IMR-90 (cell line): Measurements from ENCODE around the gene GP1BA. TPM values are rescaled to one million over a fixed set of nuclear protein-coding genes. Genes with fewer than 3 reads are reported as not detected.

Experiments
- ATAC-seq: fragments of 200-7000 bp; cut with Tn5 transposase; 2 replicates; pipeline ENCODE4 v1.9.1; 2020; ENCODE audit warnings: low read depth, mild to moderate bottlenecking, moderate library complexity
- BruUV-seq: library from RNA; stranded (reverse); fragments of 400-500 nt; replicated peaks from 2 replicates; lab custom pipeline; 2021; lab: Mats Ljungman, UMichigan
- CTCF ChIA-PET: fragments of 300-600 bp; formaldehyde crosslinking; extraction: SDS; loops from one replicate; lab custom pipeline; 2021; ENCODE audit warnings: antibody characterized with exemption; lab: Yijun Ruan, JAX
- POLR2A ChIA-PET: fragments of 300-600 bp; sonication (Branson Sonifier 250); formaldehyde crosslinking; loops from one replicate; lab custom pipeline; 2022; ENCODE audit warnings: antibody characterized with exemption; ENCODE audit not compliant: unreplicated experiment; lab: Charles Lee
- DNase-seq: peaks from one replicate; pipeline ENCODE4 v3.0.0; 2013
- H2AFZ ChIP-seq: replicated peaks from 2 replicates; pipeline ENCODE3; 2013; ENCODE audit warnings: low read length, mild to moderate bottlenecking; ENCODE audit not compliant: poor library complexity
- H2AK5ac ChIP-seq: 2 replicates; pipeline ENCODE4 v1.6.1; 2013; ENCODE audit warnings: low read depth, low read length, inconsistent platforms
- H2AK9ac ChIP-seq: replicated peaks from 2 replicates; pipeline ENCODE3; 2013; ENCODE audit warnings: mild to moderate bottlenecking, low read depth, low read length, moderate library complexity; ENCODE audit not compliant: poor library complexity
- H2BK120ac ChIP-seq: 2 replicates; pipeline ENCODE4 v1.6.1; 2013; ENCODE audit warnings: low read depth, low read length, inconsistent platforms
- H2BK15ac ChIP-seq: 3 replicates; pipeline ENCODE4 v1.6.1; 2013; ENCODE audit warnings: low read depth, low read length, inconsistent platforms
- H2BK20ac ChIP-seq: 2 replicates; pipeline ENCODE4 v1.6.1; 2013; ENCODE audit warnings: low read depth, mild to moderate bottlenecking, inconsistent platforms, low read length, moderate library complexity
- H2BK5ac ChIP-seq: 2 replicates; pipeline ENCODE4 v1.6.1; 2013; ENCODE audit warnings: mild to moderate bottlenecking, low read depth, low read length, inconsistent platforms; ENCODE audit not compliant: poor library complexity, severe bottlenecking
- H3K14ac ChIP-seq: replicated peaks from 2 replicates; pipeline ENCODE4 v1.6.1; 2013; ENCODE audit warnings: low read depth, low read length, inconsistent platforms
- H3K18ac ChIP-seq: 2 replicates; pipeline ENCODE4 v1.6.1; 2013; ENCODE audit warnings: low read depth, low read length, control low read depth
- H3K23ac ChIP-seq: 2 replicates; pipeline ENCODE4 v1.6.1; 2013; ENCODE audit warnings: low read depth, low read length, inconsistent platforms
- H3K27ac ChIP-seq: 2 replicates; pipeline ENCODE4 v1.5.1; 2013; ENCODE audit warnings: mild to moderate bottlenecking, control low read depth, low read length; ENCODE audit not compliant: insufficient read depth
- H3K27me3 ChIP-seq: 2 replicates; pipeline ENCODE4 v1.6.1; 2013; ENCODE audit warnings: low read length; ENCODE audit not compliant: control insufficient read depth, insufficient read depth
- H3K36me3 ChIP-seq: 2 replicates; pipeline ENCODE4 v1.6.1; 2013; ENCODE audit warnings: low read length, mixed read lengths; ENCODE audit not compliant: control insufficient read depth, insufficient read depth
- H3K4ac ChIP-seq: 2 replicates; pipeline ENCODE4 v1.6.1; 2013; ENCODE audit warnings: low read depth, low read length, inconsistent platforms
- H3K4me1 ChIP-seq: 2 replicates; pipeline ENCODE4 v1.6.1; 2013; ENCODE audit warnings: low read length, mixed read lengths; ENCODE audit not compliant: control insufficient read depth, insufficient read depth
- H3K4me2 ChIP-seq: 2 replicates; pipeline ENCODE4 v1.6.1; 2013; ENCODE audit warnings: low read depth, mild to moderate bottlenecking, control low read depth, low read length, moderate library complexity
- H3K4me3 ChIP-seq: 2 replicates; pipeline ENCODE4 v1.5.1; 2013; ENCODE audit warnings: low read depth, mild to moderate bottlenecking, control low read depth, low read length, moderate library complexity; ENCODE audit not compliant: insufficient read depth
- H3K56ac ChIP-seq: 2 replicates; pipeline ENCODE4 v1.6.1; 2013; ENCODE audit warnings: low read length, inconsistent platforms; ENCODE audit not compliant: insufficient read depth; ENCODE audit errors: extremely low read depth
- H3K79me1 ChIP-seq, 2 experiments: 2 replicates each; pipeline ENCODE4 v1.6.1; 2013; ENCODE audit warnings: low read length in 2 of 2, inconsistent platforms in 1 of 2, low read depth in 1 of 2
- H3K9ac ChIP-seq: 2 replicates; pipeline ENCODE4 v1.6.1; 2013; ENCODE audit warnings: low read depth, low read length, control low read depth
- H3K9me1 ChIP-seq: 2 replicates; pipeline ENCODE4 v1.6.1; 2013; ENCODE audit warnings: low read length, inconsistent platforms; ENCODE audit not compliant: insufficient read depth
- H3K9me3 ChIP-seq: 2 replicates; pipeline ENCODE4 v1.6.1; 2013; ENCODE audit warnings: low read length; ENCODE audit not compliant: control insufficient read depth, insufficient read depth
- H4K20me1 ChIP-seq: 2 replicates; pipeline ENCODE4 v1.6.1; 2013; ENCODE audit warnings: low read length, inconsistent platforms; ENCODE audit not compliant: insufficient read depth
- H4K5ac ChIP-seq: 2 replicates; pipeline ENCODE4 v1.6.1; 2013; ENCODE audit warnings: mild to moderate bottlenecking, low read depth, low read length, control low read depth
- H4K8ac ChIP-seq, 2 experiments: 2 replicates each; pipeline ENCODE4 v1.6.1; 2013; ENCODE audit warnings: low read depth in 2 of 2, low read length in 2 of 2, control low read depth in 1 of 2, inconsistent platforms in 1 of 2
- H4K91ac ChIP-seq: 2 replicates; pipeline ENCODE4 v1.6.1; 2013; ENCODE audit warnings: low read depth, low read length, inconsistent platforms; ENCODE audit not compliant: insufficient read depth
- BHLHE40 ChIP-seq: fragments of 150-350 bp; IDR thresholded peaks from 2 replicates; pipeline ENCODE4 v1.6.1; 2016; ENCODE audit warnings: mild to moderate bottlenecking, low read depth, low read length
- CEBPB ChIP-seq: IDR thresholded peaks from 2 replicates; pipeline ENCODE4 v1.6.1; 2012; ENCODE audit warnings: low read depth, low read length, improper control_type of control experiment
- CHD1 ChIP-seq: IDR thresholded peaks from 2 replicates; pipeline ENCODE4 v1.6.1; 2012; ENCODE audit warnings: low read depth, low read length, improper control_type of control experiment
- MAZ ChIP-seq: IDR thresholded peaks from 2 replicates; pipeline ENCODE4 v1.6.1; 2012; ENCODE audit warnings: low read depth, mild to moderate bottlenecking, low read length, improper control_type of control experiment, moderate library complexity, borderline replicate concordance
- MXI1 ChIP-seq: IDR thresholded peaks from 2 replicates; pipeline ENCODE4 v1.6.1; 2012; ENCODE audit warnings: low read depth, mild to moderate bottlenecking, low read length, moderate library complexity, borderline replicate concordance
- NFE2L2 ChIP-seq: fragments of 150-350 bp; IDR thresholded peaks from 2 replicates; pipeline ENCODE4 v1.6.1; 2016; ENCODE audit warnings: low read depth, mild to moderate bottlenecking, low read length
- RFX5 ChIP-seq: IDR thresholded peaks from 2 replicates; pipeline ENCODE4 v1.8.0; 2012; ENCODE audit warnings: low read depth, mild to moderate bottlenecking, low read length, moderate library complexity
- SMC3 ChIP-seq: fragments of 150-350 bp; IDR thresholded peaks from 2 replicates; pipeline ENCODE4 v1.6.1; 2016; ENCODE audit warnings: low read depth, mild to moderate bottlenecking, antibody characterized with exemption, low read length, moderate library complexity
- WGBS, 2 experiments: methylation state at CpG; one replicate each; pipeline versions ENCODE4 v1.1.5 to v1.1.7; 2013; ENCODE audit warnings: missing lambda C conversion rate in 2 of 2; ENCODE audit not compliant: insufficient read length in 1 of 2; ENCODE audit errors: extremely low coverage in 2 of 2; 5-methylcytosine and 5-hydroxymethylcytosine counted together
- dilution Hi-C: fragments of 300-500 bp; cut with HindIII; formaldehyde crosslinking; loops from one replicate; pipeline ENCODE4 v1.14.3; 2018; ENCODE audit warnings: low sequenced_read_pairs; ENCODE audit not compliant: unreplicated experiment
- in situ Hi-C: fragments of 300-500 bp; cut with MboI; formaldehyde crosslinking; loops from 3 replicates; pipeline ENCODE4 v1.14.3; 2019; ENCODE audit warnings: low sequenced_read_pairs, inconsistent platforms, mixed read lengths
- intact Hi-C: fragments of 100-400 bp; cut with micrococcal nuclease; formaldehyde crosslinking; loops from 2 replicates; pipeline ENCODE4 v1.10.0; 2022
- polyA plus RNA-seq, 3 experiments: library from polyadenylated mRNA; depleted of rRNA; stranded (reverse); fragments of >200 nt; gene quantifications; 2 replicates each; pipeline ENCODE4 v1.2.3, GENCODE V29; 2012; ENCODE audit warnings: low replicate concordance in 1 of 3
- total RNA-seq: library from RNA; depleted of rRNA; stranded (reverse); fragments of >200 nt; gene quantifications from 2 replicates; pipeline ENCODE4 v1.2.3, GENCODE V29; 2012
- TF ChIP-seq, protein P1 (sequence below): fragments of 150-350 bp; IDR thresholded peaks from 2 replicates; pipeline ENCODE4 v1.6.1; 2017; ENCODE audit warnings: mild to moderate bottlenecking, antibody characterized with exemption, low read length, low read depth
- TF ChIP-seq, protein P2 (sequence below): fragments of 150-350 bp; IDR thresholded peaks from 2 replicates; pipeline ENCODE4 v1.6.1; 2016; ENCODE audit warnings: low read depth, mild to moderate bottlenecking, low read length, moderate library complexity, borderline replicate concordance

Gene GP1BA
- total and polyA plus RNA-seq, 2 of the 4 experiments (the other 2 are of a cell fraction) = not detected

DNA sequence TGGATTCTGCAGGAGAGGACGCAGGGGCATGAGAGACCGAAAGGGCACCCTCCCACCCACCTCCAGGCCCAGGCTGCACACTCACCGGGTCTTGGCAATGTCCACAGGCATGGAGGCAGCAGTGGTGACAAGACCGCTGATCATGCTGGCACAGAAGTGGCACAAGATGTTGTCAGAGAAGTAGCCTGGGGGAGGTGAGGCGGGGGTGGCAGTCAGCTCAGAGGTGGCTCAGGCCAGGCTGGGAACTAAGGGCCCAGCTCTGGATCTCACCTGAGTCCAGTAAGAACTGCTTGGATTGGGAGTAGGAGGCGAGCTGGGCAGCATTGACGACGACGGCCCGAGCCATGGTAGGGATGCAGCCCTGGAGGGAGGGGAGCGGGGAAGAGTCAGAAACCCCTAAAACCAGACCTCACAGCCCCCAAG lies 6.0 kb downstream of the GP1BA start:
- H3K4ac ChIP-seq = no peak overlapping the region
- H3K23ac ChIP-seq = no peak overlapping the region
- H2AK5ac ChIP-seq = no peak overlapping the region
- H4K8ac ChIP-seq = no peak overlapping the region
- H2BK5ac ChIP-seq = no peak overlapping the region
- no peak overlapping the region for H3K27ac ChIP-seq
- DNase-seq (no peak), ATAC-seq (no peak)
- H3K36me3 ChIP-seq = peaks cover 26% of the 10 kb centered on the region
- ChIA-PET CTCF (no interaction called here), POLR2A (no interaction called here)
- TF ChIP-seq RFX5 (no peak), CHD1 (no peak), MXI1 (no peak), SMC3 (no peak), CEBPB (no peak), MAZ (no peak), BHLHE40 (no peak), NFE2L2 (no peak)
- TF ChIP-seq, protein P1, sequence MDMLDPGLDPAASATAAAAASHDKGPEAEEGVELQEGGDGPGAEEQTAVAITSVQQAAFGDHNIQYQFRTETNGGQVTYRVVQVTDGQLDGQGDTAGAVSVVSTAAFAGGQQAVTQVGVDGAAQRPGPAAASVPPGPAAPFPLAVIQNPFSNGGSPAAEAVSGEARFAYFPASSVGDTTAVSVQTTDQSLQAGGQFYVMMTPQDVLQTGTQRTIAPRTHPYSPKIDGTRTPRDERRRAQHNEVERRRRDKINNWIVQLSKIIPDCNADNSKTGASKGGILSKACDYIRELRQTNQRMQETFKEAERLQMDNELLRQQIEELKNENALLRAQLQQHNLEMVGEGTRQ = no peak
- TF ChIP-seq, protein P2, sequence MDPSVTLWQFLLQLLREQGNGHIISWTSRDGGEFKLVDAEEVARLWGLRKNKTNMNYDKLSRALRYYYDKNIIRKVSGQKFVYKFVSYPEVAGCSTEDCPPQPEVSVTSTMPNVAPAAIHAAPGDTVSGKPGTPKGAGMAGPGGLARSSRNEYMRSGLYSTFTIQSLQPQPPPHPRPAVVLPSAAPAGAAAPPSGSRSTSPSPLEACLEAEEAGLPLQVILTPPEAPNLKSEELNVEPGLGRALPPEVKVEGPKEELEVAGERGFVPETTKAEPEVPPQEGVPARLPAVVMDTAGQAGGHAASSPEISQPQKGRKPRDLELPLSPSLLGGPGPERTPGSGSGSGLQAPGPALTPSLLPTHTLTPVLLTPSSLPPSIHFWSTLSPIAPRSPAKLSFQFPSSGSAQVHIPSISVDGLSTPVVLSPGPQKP = no peak
- no peak overlapping the region for H4K91ac ChIP-seq
- BruUV-seq = no TSS peak
- H3K4me1 ChIP-seq = peaks cover 14% of the 10 kb centered on the region
- H3K4me3 ChIP-seq = no peak overlapping the region
- dilution Hi-C loops (no loop called here), in situ Hi-C loops (no loop called here), intact Hi-C loops (no loop called here)
- H2AK9ac ChIP-seq = no peak overlapping the region
- no peak overlapping the region for H2BK120ac ChIP-seq
- peaks cover 17% of the 10 kb centered on the region for H3K9me1 ChIP-seq
- WGBS, 2 experiments = no CpG with 5 or more reads among the region's 11 CpGs
- H3K9ac ChIP-seq = no peak overlapping the region
- H3K27me3 ChIP-seq = no peaks in the 10 kb centered on the region
- H3K9me3 ChIP-seq = no peaks in the 10 kb centered on the region
- no peak overlapping the region for H3K14ac ChIP-seq
- H4K20me1 ChIP-seq = peaks cover 19% of the 10 kb centered on the region; the same call in 1 of the 2 replicates
- no peak overlapping the region for H2AFZ ChIP-seq
- no peak overlapping the region; the same call in 1 of the 2 replicates for H3K4me2 ChIP-seq
- no peak overlapping the region for H3K18ac ChIP-seq
- H3K79me1 ChIP-seq = peaks cover 17 to 42% of the 10 kb centered on the region in 2 experiments; a peak in 3 of 4 replicates
- H2BK15ac ChIP-seq = no peak overlapping the region
- H3K56ac ChIP-seq = no peak overlapping the region
- H2BK20ac ChIP-seq = no peak overlapping the region
- no peak overlapping the region for H4K5ac ChIP-seq
